MM.1S (cell line): ENCODE results near the gene TPGS1.

Experiments
- EZH2 ChIP-seq: fragments of 300-600 bp; sonication (generic); optimal IDR thresholded peaks from 2 replicates; pipeline ENCODE3; 2017; ENCODE audit warnings: low read depth, mild to moderate bottlenecking, antibody characterized with exemption, low read length, mixed read lengths
- EZH2phosphoT487 ChIP-seq: fragments of 300-600 bp; sonication (generic); IDR thresholded peaks from 2 replicates; pipeline ENCODE4 v1.6.1; 2018; ENCODE audit warnings: antibody characterized with exemption, low read length
- TF ChIP-seq, protein P1 (sequence below): fragments of 300-600 bp; sonication (generic); IDR thresholded peaks from 2 replicates; pipeline ENCODE4 v1.5.1; 2016; ENCODE audit warnings: antibody characterized with exemption, low read length, mixed read lengths

GRCh38 chr19:467554-467953, 39.7 kb upstream of the TPGS1 start:
- TF ChIP-seq, protein P1, sequence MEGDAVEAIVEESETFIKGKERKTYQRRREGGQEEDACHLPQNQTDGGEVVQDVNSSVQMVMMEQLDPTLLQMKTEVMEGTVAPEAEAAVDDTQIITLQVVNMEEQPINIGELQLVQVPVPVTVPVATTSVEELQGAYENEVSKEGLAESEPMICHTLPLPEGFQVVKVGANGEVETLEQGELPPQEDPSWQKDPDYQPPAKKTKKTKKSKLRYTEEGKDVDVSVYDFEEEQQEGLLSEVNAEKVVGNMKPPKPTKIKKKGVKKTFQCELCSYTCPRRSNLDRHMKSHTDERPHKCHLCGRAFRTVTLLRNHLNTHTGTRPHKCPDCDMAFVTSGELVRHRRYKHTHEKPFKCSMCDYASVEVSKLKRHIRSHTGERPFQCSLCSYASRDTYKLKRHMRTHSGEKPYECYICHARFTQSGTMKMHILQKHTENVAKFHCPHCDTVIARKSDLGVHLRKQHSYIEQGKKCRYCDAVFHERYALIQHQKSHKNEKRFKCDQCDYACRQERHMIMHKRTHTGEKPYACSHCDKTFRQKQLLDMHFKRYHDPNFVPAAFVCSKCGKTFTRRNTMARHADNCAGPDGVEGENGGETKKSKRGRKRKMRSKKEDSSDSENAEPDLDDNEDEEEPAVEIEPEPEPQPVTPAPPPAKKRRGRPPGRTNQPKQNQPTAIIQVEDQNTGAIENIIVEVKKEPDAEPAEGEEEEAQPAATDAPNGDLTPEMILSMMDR: no peak
- TF ChIP-seq EZH2 (no peak), EZH2phosphoT487 (no peak)
